A549 treated with AZD9567 at 1 μM for 4 hours (cell line): ENCODE results near the gene CLP1. TPM values are rescaled to one million over a fixed set of nuclear protein-coding genes. Genes with fewer than 3 reads are reported as not detected.

ENCODE experiments used
- total RNA-seq: library from RNA; stranded (reverse); fragments of 200-300 nt; extraction: Qiagen RNA extraction; gene quantifications from 5 replicates; pipeline ENCODE4 v1.2.3, GENCODE V29; 2022; ENCODE audit not compliant: insufficient read depth

Gene CLP1
- 24.5 to 31.6 TPM (median 30.3 TPM) in 5 replicates for total RNA-seq

GRCh38 chr11:57657194-57658022 is at the start of gene CLP1:
TSS of gene CLP1 (plus strand) at chr11:57657762. CDS start at chr11:57659477, 1,715 bp downstream.

GRCh38 chr11:57649826-57650738 is 7.5 kb upstream of the CLP1 start, which contains the start of gene YPEL4:
TSS of gene YPEL4 (minus strand) at chr11:57649912. CDS start at chr11:57647107, 2,805 bp downstream.

DNA sequence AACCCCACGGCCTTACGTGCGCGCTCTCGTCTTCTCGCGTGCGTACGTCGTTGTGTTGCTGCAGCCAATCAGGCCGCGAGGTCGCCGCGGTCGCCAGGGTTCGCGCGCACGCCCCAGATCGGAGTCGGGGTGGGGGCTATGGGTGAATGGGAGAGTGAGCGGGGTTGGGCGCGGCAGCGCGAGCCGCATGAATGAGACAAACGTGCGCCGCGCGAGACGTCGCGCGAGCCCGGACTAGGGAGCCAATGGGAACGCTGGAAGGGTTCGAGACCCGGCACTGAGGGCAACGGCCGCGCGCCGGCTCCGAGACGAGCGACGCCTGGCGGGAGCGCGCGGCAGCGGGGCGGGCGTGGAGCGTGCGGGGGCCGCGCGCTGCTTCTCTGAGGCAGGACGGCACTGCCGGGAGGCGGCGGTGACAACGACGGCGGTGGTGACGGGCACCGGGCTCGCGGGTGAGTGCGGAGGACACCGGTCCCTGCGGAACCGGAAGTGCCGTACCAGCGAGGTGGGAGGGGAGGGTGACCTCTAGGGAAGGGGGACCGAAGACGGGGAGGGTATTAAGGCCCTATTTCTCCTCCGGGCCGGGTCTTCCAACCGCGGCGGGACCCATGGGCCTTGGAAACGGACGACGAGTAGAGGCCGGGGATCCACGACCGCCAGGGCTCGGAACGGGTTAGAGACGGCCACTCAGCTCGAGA is 10.3 kb downstream of the CLP1 start, which contains the start of gene ZDHHC5:
Gene ZDHHC5 (plus strand): TSS at position 379 of the 698 bp plus-strand sequence. CDS start 4,977 bp downstream, outside the sequence.

Other genes with a start within 250 kb of the CLP1 start
- gene SLC43A3, start 230.6 kb upstream of the CLP1 start, total RNA-seq: 0.23 to 0.34 TPM (median 0.29 TPM) in 4 of 5 replicates, not detected in the other
- gene RTN4RL2, start 197.2 kb upstream of the CLP1 start, total RNA-seq: 70.3 to 89.4 TPM (median 76.9 TPM) in 5 replicates
- gene SLC43A1, start 142.1 kb upstream of the CLP1 start, total RNA-seq: 2.2 to 7.3 TPM (median 2.6 TPM) in 5 replicates
- gene TIMM10, start 127.0 kb upstream of the CLP1 start, total RNA-seq: 149 to 169 TPM (median 162 TPM) in 5 replicates
- not detected in 5 replicates for gene SMTNL1, start 120.2 kb upstream of the CLP1 start, total RNA-seq
- 34.8 to 41.9 TPM (median 37.3 TPM) in 5 replicates for gene UBE2L6, start 90.1 kb upstream of the CLP1 start, total RNA-seq
- 0.55 to 1.6 TPM (median 0.84 TPM) in 5 replicates for gene SERPING1, start 60.1 kb upstream of the CLP1 start, total RNA-seq
- gene YPEL4, start 7.8 kb upstream of the CLP1 start, total RNA-seq: 0.23 to 0.45 TPM (median 0.27 TPM) in 4 of 5 replicates, not detected in the other
- gene ZDHHC5, start 10.4 kb downstream of the CLP1 start, total RNA-seq: 68.2 to 96.5 TPM (median 70.7 TPM) in 5 replicates
- gene MED19, start 54.5 kb downstream of the CLP1 start, total RNA-seq: 30.6 to 36.9 TPM (median 32.6 TPM) in 5 replicates
- gene TMX2, start 54.8 kb downstream of the CLP1 start, total RNA-seq: 140 to 159 TPM (median 149 TPM) in 5 replicates
- 77.3 to 152 TPM (median 138 TPM) in 5 replicates for gene SELENOH, start 83.7 kb downstream of the CLP1 start, total RNA-seq
- gene BTBD18, start 94.1 kb downstream of the CLP1 start, total RNA-seq: not detected in 5 replicates
- 52.0 to 59.8 TPM (median 55.4 TPM) in 5 replicates for gene CTNND1, start 104.0 kb downstream of the CLP1 start, total RNA-seq